Endothelial cell of umbilical vein (primary cell): Measurements from ENCODE around the gene LRRTM3. TPM values are rescaled to one million over a fixed set of nuclear protein-coding genes. Genes with fewer than 3 reads are reported as not detected.
A peak's percentile ranks its signal among the peaks of the same experiment; 100 is the strongest.

ENCODE experiments used
- Bru-seq: library from RNA; stranded (reverse); fragments of 400-500 nt; gene quantifications from one replicate; lab custom pipeline; 2021; lab: Mats Ljungman, UMichigan
- BruChase-seq, 2 experiments: library from RNA; stranded (reverse); fragments of 400-500 nt; gene quantifications; one replicate each; lab custom pipeline; 2021; lab: Mats Ljungman, UMichigan
- BruUV-seq: library from RNA; stranded (reverse); fragments of 400-500 nt; replicated peaks from 2 replicates; lab custom pipeline; 2021; lab: Mats Ljungman, UMichigan
- CTCF ChIA-PET: fragments of 300-600, 350-600 bp; sonication (Branson Sonifier 250); formaldehyde crosslinking; loops from one replicate; lab custom pipeline; 2021; ENCODE audit warnings: antibody characterized with exemption, inconsistent platforms; lab: Charles Lee
- POLR2A ChIA-PET: fragments of 300-600, 350-600 bp; sonication (Branson Sonifier 250); formaldehyde crosslinking; loops from one replicate; lab custom pipeline; 2021; ENCODE audit warnings: antibody characterized with exemption, inconsistent platforms; lab: Charles Lee
- DNase-seq: peaks from one replicate; pipeline ENCODE4 v3.0.0-alpha.2; 2011; ENCODE audit warnings: low read depth, low spot score
- FAIRE-seq: peaks from 2 replicates; lab custom pipeline; 2011; peaks lifted over from hg19 to GRCh38; lab: Jason Lieb, UNC
- H2AFZ ChIP-seq: 2 replicates; pipeline ENCODE4 v1.6.0; 2012; ENCODE audit warnings: low read depth, low read length, control low read depth, inconsistent platforms
- H3K27ac ChIP-seq: 2 replicates; pipeline ENCODE4 v1.5.1; 2011; ENCODE audit warnings: low read depth, mild to moderate bottlenecking, control low read depth, low read length, moderate library complexity; ENCODE audit not compliant: insufficient read depth
- H3K27me3 ChIP-seq, 2 experiments: 2 replicates each; pipeline versions ENCODE4 v1.6.0 to v1.6.1; 2011; ENCODE audit warnings: low read length in 2 of 2, mixed read lengths in 1 of 2; ENCODE audit not compliant: control insufficient read depth in 2 of 2, insufficient read depth in 2 of 2
- H3K36me3 ChIP-seq, 2 experiments: 2 replicates in 1 of 2; 3 replicates in 1 of 2; pipeline ENCODE4 v1.5.1; 2011; ENCODE audit warnings: low read length in 2 of 2, mild to moderate bottlenecking in 1 of 2, moderate library complexity in 1 of 2; ENCODE audit not compliant: control insufficient read depth in 2 of 2, insufficient read depth in 2 of 2; ENCODE audit errors: extremely low read depth in 1 of 2
- H3K4me1 ChIP-seq: 3 replicates; pipeline ENCODE4 v1.5.1; 2011; ENCODE audit warnings: mild to moderate bottlenecking, low read length; ENCODE audit not compliant: control insufficient read depth, insufficient read depth; ENCODE audit errors: extremely low read depth
- H3K4me2 ChIP-seq: 2 replicates; pipeline ENCODE4 v1.6.1; 2011; ENCODE audit warnings: low read length, control low read depth, mixed read lengths; ENCODE audit not compliant: insufficient read depth
- H3K4me3 ChIP-seq, 3 experiments: fragments of 200-600 bp in 1 of 3; sonication (generic), shearing (Covaris generic) in 1 of 3; replicated peaks in 1 of 3; 2 replicates each; pipeline ENCODE4 v1.5.1; 2011 to 2016; ENCODE audit warnings: control low read depth in 3 of 3, low read length in 3 of 3, mild to moderate bottlenecking in 2 of 3, inconsistent platforms in 1 of 3, low read depth in 1 of 3, moderate library complexity in 1 of 3; ENCODE audit not compliant: insufficient read depth in 1 of 3
- H3K79me2 ChIP-seq: 2 replicates; pipeline ENCODE4 v1.6.0; 2012; ENCODE audit warnings: low read length, inconsistent platforms; ENCODE audit not compliant: control insufficient read depth, insufficient read depth
- H3K9ac ChIP-seq: replicated peaks from 2 replicates; pipeline ENCODE3; 2011; ENCODE audit warnings: low read length, control low read depth; ENCODE audit not compliant: insufficient read depth; ENCODE audit errors: extremely low read depth
- H3K9me1 ChIP-seq: replicated peaks from 3 replicates; pipeline ENCODE4 v1.6.0; 2011; ENCODE audit warnings: mild to moderate bottlenecking, low read length; ENCODE audit not compliant: control insufficient read depth, insufficient read depth; ENCODE audit errors: extremely low read depth
- H3K9me3 ChIP-seq: replicated peaks from 2 replicates; pipeline ENCODE4 v1.5.1; 2012; ENCODE audit warnings: low read length, inconsistent platforms; ENCODE audit not compliant: control insufficient read depth, insufficient read depth
- H4K20me1 ChIP-seq: replicated peaks from 2 replicates; pipeline ENCODE3; 2011; ENCODE audit warnings: mild to moderate bottlenecking, low read length; ENCODE audit not compliant: control insufficient read depth, insufficient read depth; ENCODE audit errors: extremely low read depth
- FOS ChIP-seq: IDR thresholded peaks from 2 replicates; pipeline ENCODE4 v1.6.1; 2011; ENCODE audit warnings: mild to moderate bottlenecking, low read length, moderate library complexity, borderline replicate concordance; ENCODE audit not compliant: insufficient read depth
- JUN ChIP-seq: IDR thresholded peaks from 2 replicates; pipeline ENCODE4 v1.6.1; 2011; ENCODE audit warnings: borderline replicate concordance, low read depth; ENCODE audit not compliant: insufficient read length, insufficient read depth
- MYC ChIP-seq: IDR thresholded peaks from one replicate; pipeline ENCODE4 v1.6.1; 2011; ENCODE audit warnings: mild to moderate bottlenecking, low read depth, low read length
- POLR2A ChIP-seq: IDR thresholded peaks from 2 replicates; pipeline ENCODE4 v1.6.1; 2012; ENCODE audit warnings: low read depth, mild to moderate bottlenecking, control low read depth, low read length
- dilution Hi-C: fragments of 300-500 bp; cut with MboI; formaldehyde crosslinking; loops from one replicate; pipeline ENCODE4 v1.15.0; 2019; ENCODE audit warnings: low sequenced_read_pairs; ENCODE audit not compliant: extremely low pct_ligation_motif_present
- intact Hi-C: fragments of 100-400 bp; cut with micrococcal nuclease; formaldehyde crosslinking; loops from one replicate; pipeline ENCODE4 v1.10.0; 2022
- long read RNA-seq: library from polyadenylated mRNA; stranded (forward); transcript quantifications from one replicate; pipeline ENCODE4 v2.0.0, GENCODE V29; 2021
- polyA minus RNA-seq, 3 experiments: library from RNA; depleted of rRNA, polyadenylated mRNA; stranded (reverse); fragments of >200 nt; gene quantifications; 1 replicate in 1 of 3; 2 replicates in 2 of 3; pipeline ENCODE4 v1.2.3, GENCODE V29; 2011
- polyA plus RNA-seq, 4 experiments: library from polyadenylated mRNA; depleted of rRNA in 3 of 4; stranded (reverse) in 3 of 4; unstranded in 1 of 4; fragments of >200 nt; gene quantifications; 2 replicates each; pipeline versions ENCODE4 v1.2.1 to v1.2.3, GENCODE V29; 2011 to 2012; ENCODE audit warnings: missing spikeins in 1 of 4
- total RNA-seq: library from RNA; stranded (reverse); gene quantifications from 2 replicates; pipeline ENCODE4 v1.2.3, GENCODE V29; 2021
- TF ChIP-seq, protein P1 (sequence below), 2 donors: IDR thresholded peaks; 1 replicate in 1 of 2; 2 replicates in 1 of 2; pipeline ENCODE4 v1.5.1; 2011; ENCODE audit warnings: low read length in 2 of 2, mild to moderate bottlenecking in 2 of 2, moderate library complexity in 2 of 2, control low read depth in 1 of 2, inconsistent platforms in 1 of 2, low read depth in 1 of 2; ENCODE audit not compliant: insufficient read depth in 1 of 2; ENCODE audit errors: extremely low read depth in 1 of 2

The LRRTM3 gene
- total RNA-seq (not detected in 2 replicates), polyA plus RNA-seq (not detected in 2 replicates), polyA minus RNA-seq (not detected in 2 replicates), Bru-seq, nascent RNA (not detected), BruChase-seq, experiment 1, labeled RNA remaining after a 6-hour chase (not detected), BruChase-seq, experiment 2, labeled RNA remaining after a 2-hour chase (not detected)
- polyA plus RNA-seq (2011; cell fraction: cytosol; rRNA removed), result not detected in 2 replicates
- polyA plus RNA-seq (2011; cell fraction: nucleus; rRNA removed), result not detected in 2 replicates
- polyA plus RNA-seq (2012), result not detected in 2 replicates
- not detected for polyA minus RNA-seq (2011; cell fraction: cytosol; rRNA and poly(A)+ RNA removed)
- polyA minus RNA-seq (2011; cell fraction: nucleus; rRNA and poly(A)+ RNA removed), result not detected in 2 replicates
- long read RNA-seq, result 0 reads

DNA sequence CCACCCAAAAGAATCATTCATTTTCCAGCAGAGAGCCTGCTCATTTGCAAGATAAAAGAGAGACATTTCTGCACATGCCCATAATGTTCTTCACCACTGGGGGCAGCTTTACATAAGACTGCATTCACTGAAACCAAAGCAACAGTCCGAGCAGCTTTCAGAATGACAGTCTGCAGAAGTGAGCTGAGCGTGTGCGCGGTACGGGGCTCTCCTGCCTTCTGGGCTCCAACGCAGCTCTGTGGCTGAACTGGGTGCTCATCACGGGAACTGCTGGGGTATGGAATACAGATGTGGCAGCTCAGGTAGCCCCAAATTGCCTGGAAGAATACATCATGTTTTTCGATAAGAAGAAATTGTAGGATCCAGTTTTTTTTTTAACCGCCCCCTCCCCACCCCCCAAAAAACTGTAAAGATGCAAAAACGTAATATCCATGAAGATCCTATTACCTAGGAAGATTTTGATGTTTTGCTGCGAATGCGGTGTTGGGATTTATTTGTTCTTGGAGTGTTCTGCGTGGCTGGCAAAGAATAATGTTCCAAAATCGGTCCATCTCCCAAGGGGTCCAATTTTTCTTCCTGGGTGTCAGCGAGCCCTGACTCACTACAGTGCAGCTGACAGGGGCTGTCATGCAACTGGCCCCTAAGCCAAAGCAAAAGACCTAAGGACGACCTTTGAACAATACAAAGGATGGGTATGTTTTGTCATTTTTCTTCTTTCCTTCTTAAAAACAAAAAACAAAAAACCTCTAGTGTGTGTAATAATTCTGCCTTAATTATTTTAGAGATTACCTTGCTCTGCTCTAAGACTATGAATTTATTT lies at the start of gene LRRTM3:
LRRTM3 (plus strand) TSS at position 141 of the 820 bp plus-strand sequence.
- intact Hi-C loops (no loop called here), dilution Hi-C loops (no loop called here)
- FAIRE-seq (peak; percentile 80), DNase-seq (peak; percentile 53)
- no peaks in the 10 kb centered on the region for H4K20me1 ChIP-seq
- H3K36me3 ChIP-seq, result no peaks in the 10 kb centered on the region
- CTCF ChIA-PET, result interaction anchor here (0.7 to 1.0 kb wide), 3 partner anchors 13 to 1948 kb away, joined by 3 to 5 read pairs (median 3); no protein-coding TSS in a partner anchor
- H3K4me2 ChIP-seq, result no peak within 1 kb of the TSS
- BruUV-seq, result no TSS peak
- no peak within 1 kb of the TSS for H3K27ac ChIP-seq
- no peaks in the 10 kb centered on the region for H3K9me1 ChIP-seq
- no peak within 1 kb of the TSS for H3K9ac ChIP-seq
- no peaks in the 10 kb centered on the region for H3K4me1 ChIP-seq
- POLR2A ChIA-PET, result no interaction called here
- peaks cover 25 to 28% of the 10 kb centered on the region in 2 experiments for H3K27me3 ChIP-seq
- H3K9me3 ChIP-seq, result no peaks in the 10 kb centered on the region
- no peaks in the 10 kb centered on the region for H3K79me2 ChIP-seq
- no peak within 1 kb of the TSS for H3K4me3 ChIP-seq
- no peak within 1 kb of the TSS for H2AFZ ChIP-seq
- TF ChIP-seq MYC (no peak), POLR2A (no peak), FOS (no peak), JUN (no peak)
- TF ChIP-seq, protein P1, sequence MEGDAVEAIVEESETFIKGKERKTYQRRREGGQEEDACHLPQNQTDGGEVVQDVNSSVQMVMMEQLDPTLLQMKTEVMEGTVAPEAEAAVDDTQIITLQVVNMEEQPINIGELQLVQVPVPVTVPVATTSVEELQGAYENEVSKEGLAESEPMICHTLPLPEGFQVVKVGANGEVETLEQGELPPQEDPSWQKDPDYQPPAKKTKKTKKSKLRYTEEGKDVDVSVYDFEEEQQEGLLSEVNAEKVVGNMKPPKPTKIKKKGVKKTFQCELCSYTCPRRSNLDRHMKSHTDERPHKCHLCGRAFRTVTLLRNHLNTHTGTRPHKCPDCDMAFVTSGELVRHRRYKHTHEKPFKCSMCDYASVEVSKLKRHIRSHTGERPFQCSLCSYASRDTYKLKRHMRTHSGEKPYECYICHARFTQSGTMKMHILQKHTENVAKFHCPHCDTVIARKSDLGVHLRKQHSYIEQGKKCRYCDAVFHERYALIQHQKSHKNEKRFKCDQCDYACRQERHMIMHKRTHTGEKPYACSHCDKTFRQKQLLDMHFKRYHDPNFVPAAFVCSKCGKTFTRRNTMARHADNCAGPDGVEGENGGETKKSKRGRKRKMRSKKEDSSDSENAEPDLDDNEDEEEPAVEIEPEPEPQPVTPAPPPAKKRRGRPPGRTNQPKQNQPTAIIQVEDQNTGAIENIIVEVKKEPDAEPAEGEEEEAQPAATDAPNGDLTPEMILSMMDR (IDR thresholded peaks at IDR 0.05; ENCODE audit: extremely low read depth in 1 of 2, insufficient read depth in 1 of 2, low read depth in 1 of 2, low read length in 2 of 2), result peak; percentile 51 to 54
